CD4-positive, alpha-beta T cell (primary cell): ENCODE results near the gene STMN3. TPM values are rescaled to one million over a fixed set of nuclear protein-coding genes. Genes with fewer than 3 reads are reported as not detected.
"Not testable (repeated sequence)": the region's sequence is repeated elsewhere in the genome, so short reads cannot be mapped to it uniquely, and the experiment has no call there.

Experiments
- ATAC-seq: fragments of 200-7000 bp; cut with Tn5 transposase; one replicate; pipeline ENCODE4 v1.10.0; 2022; ENCODE audit warnings: mild to moderate bottlenecking; ENCODE audit not compliant: poor library complexity
- CTCF ChIA-PET: fragments of 350-600 bp; sonication (Branson Sonifier 250); formaldehyde crosslinking; loops from one replicate; lab custom pipeline; 2021; ENCODE audit warnings: antibody characterized with exemption, inconsistent platforms; lab: Charles Lee
- POLR2A ChIA-PET: fragments of 350-600 bp; sonication (Branson Sonifier 250); formaldehyde crosslinking; loops from one replicate; lab custom pipeline; 2021; ENCODE audit warnings: antibody characterized with exemption, inconsistent platforms; lab: Charles Lee
- DNase-seq, 14 experiments: peaks; one replicate each; pipeline ENCODE4 v3.0.0-alpha.2; 2013 to 2020; ENCODE audit warnings: mixed read lengths in 2 of 14
- H3K27ac ChIP-seq, 2 donors: one replicate each; pipeline versions ENCODE4 v1.5.1 to v1.7.0; 2013; ENCODE audit warnings: low read length in 2 of 2, low read depth in 1 of 2, mild to moderate bottlenecking in 1 of 2
- H3K27me3 ChIP-seq, 2 experiments: 1 replicate in 1 of 2; 2 replicates in 1 of 2; pipeline versions ENCODE4 v1.6.1 to v1.7.0; 2013; ENCODE audit warnings: low read length in 2 of 2, control low read depth in 1 of 2, mild to moderate bottlenecking in 1 of 2, moderate library complexity in 1 of 2; ENCODE audit not compliant: insufficient read depth in 2 of 2, control insufficient read depth in 1 of 2
- H3K36me3 ChIP-seq: one replicate; pipeline ENCODE4 v1.6.1; 2013; ENCODE audit warnings: low read length, control low read depth; ENCODE audit not compliant: insufficient read depth
- H3K4me1 ChIP-seq: one replicate; pipeline ENCODE4 v1.6.1; 2013; ENCODE audit warnings: low read length, control low read depth; ENCODE audit not compliant: insufficient read depth
- H3K4me3 ChIP-seq: one replicate; pipeline ENCODE4 v1.5.1; 2013; ENCODE audit warnings: mild to moderate bottlenecking, low read length, moderate library complexity
- H3K9me3 ChIP-seq, 2 experiments: 1 replicate in 1 of 2; 2 replicates in 1 of 2; pipeline versions ENCODE4 v1.6.1 to v1.7.0; 2013; ENCODE audit warnings: low read length in 2 of 2, mild to moderate bottlenecking in 2 of 2, control low read depth in 1 of 2, moderate library complexity in 1 of 2; ENCODE audit not compliant: control insufficient read depth in 1 of 2, insufficient read depth in 1 of 2
- H3K27ac Mint-ChIP-seq: one replicate; pipeline ENCODE4 v1.8.0; 2020; ENCODE audit warnings: mixed read lengths
- H3K27me3 Mint-ChIP-seq: one replicate; pipeline ENCODE4 v1.8.0; 2021; ENCODE audit warnings: mixed read lengths
- H3K36me3 Mint-ChIP-seq: one replicate; pipeline ENCODE4 v1.8.0; 2021; ENCODE audit warnings: low read depth, mixed read lengths
- H3K4me1 Mint-ChIP-seq: one replicate; pipeline ENCODE4 v1.8.0; 2021; ENCODE audit warnings: low read depth, mixed read lengths
- H3K4me3 Mint-ChIP-seq: one replicate; pipeline ENCODE4 v1.8.0; 2020; ENCODE audit warnings: mild to moderate bottlenecking, mixed read lengths
- H3K9me3 Mint-ChIP-seq: one replicate; pipeline ENCODE4 v1.8.0; 2020; ENCODE audit warnings: mixed read lengths
- CTCF ChIP-seq: fragments of 200-600 bp; IDR thresholded peaks from one replicate; pipeline ENCODE4 v1.8.0; 2022; ENCODE audit warnings: antibody characterized with exemption, mild to moderate bottlenecking
- intact Hi-C, 2 experiments: fragments of 100-400 bp; cut with DNase I in 1 of 2; cut with micrococcal nuclease in 1 of 2; formaldehyde crosslinking; loops; one replicate each; pipeline versions ENCODE4 v1.15.1 to v1.9.0; 2023 to 2025; cut with DNase I, micrococcal nuclease
- total RNA-seq, 174 experiments: library from RNA in 2 of 174; stranded (reverse) in 2 of 174; gene quantifications; one replicate each; pipeline ENCODE4 v1.2.3 and lab custom pipeline; 2021 to 2026

Gene STMN3
- total RNA-seq, 2 experiments from 2014 or later, result 122 to 127 TPM

GRCh38 chr20:63636752-63637628 lies 16.2 kb downstream of the STMN3 start:
- no peak for TF ChIP-seq CTCF
- Histone ChIP-seq H3K27me3 (no peaks in the 10 kb centered on the region), H3K4me1 (peaks cover 81% of the 10 kb centered on the region), H3K9me3 (no peaks in the 10 kb centered on the region), H3K27ac (peak overlapping the region; percentile 53 to 66), H3K36me3 (no peaks in the 10 kb centered on the region), H3K4me3 (no peak overlapping the region)
- Mint-ChIP-seq H3K4me3 (peak overlapping the region; percentile 65), H3K27me3 (peaks cover 3% of the 10 kb centered on the region), H3K9me3 (no peaks in the 10 kb centered on the region), H3K36me3 (peaks cover 34% of the 10 kb centered on the region), H3K27ac (peak overlapping the region; percentile 98), H3K4me1 (peaks cover 62% of the 10 kb centered on the region)
- CTCF ChIA-PET, result interaction anchor here (2.3 kb wide), 1 partner anchor 99 kb away, joined by 11 read pairs; the partner anchor contains the start of gene PTK6
- intact Hi-C loops, result loop anchor here in 1 of 2 experiments (5.0 kb wide), 1 partner anchor 100 kb away; the partner anchor contains the start of gene PTK6
- POLR2A ChIA-PET, result interaction anchor here (1.4 to 8.9 kb wide), 3 partner anchors 10 to 71 kb away, joined by 3 to 449 read pairs (median 9); partner anchors contain the start of genes ARFRP1, GMEB2, RTEL1 and ZGPAT
- DNase-seq (peak in 2 of 14 experiments; percentile 6 to 14), ATAC-seq (no peak)

DNA sequence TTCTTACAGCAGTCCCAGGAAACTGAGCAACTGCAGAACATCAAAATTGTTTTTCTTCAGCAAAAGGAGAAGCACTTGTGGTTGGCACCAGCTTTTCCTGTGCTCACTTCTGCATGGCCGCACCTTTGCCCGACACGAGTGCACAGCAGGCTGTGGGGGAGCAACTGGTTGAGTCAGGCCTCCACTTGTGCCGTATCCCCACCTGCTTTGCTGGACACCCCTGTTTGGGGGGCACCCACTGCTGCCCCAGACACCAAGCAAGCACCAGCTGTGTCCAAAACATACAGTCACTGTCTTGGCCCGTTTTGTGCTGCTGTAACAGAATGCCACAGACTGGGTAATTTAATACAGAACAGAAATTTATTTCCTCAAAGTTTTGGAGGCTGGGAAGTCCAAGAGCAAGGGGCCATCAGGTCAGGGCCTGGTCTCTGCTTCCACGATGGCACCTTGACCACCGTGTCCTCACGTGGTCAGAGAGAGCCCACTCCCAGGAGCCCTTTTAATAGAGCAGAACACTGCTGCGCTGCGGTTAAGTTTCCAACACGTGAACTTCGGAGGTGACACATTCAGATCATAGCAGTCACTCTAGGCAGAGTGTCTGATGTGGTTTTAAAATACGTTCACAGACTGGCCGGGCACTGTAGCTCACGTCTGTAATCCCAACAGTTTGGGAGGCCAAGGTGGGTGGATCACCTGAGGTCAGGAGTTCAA lies 17.6 kb downstream of the STMN3 start:
- peak overlapping the region; percentile 100 for H3K27ac Mint-ChIP-seq
- ATAC-seq, result peak; percentile 57
- no peak for TF ChIP-seq CTCF
- H3K9me3 Mint-ChIP-seq, result no peaks in the 10 kb centered on the region
- Histone ChIP-seq H3K27ac (peak overlapping the region; percentile 77 to 85), H3K27me3 (no peaks in the 10 kb centered on the region), H3K4me3 (peak overlapping the region; percentile 40), H3K4me1 (peaks cover 93% of the 10 kb centered on the region), H3K9me3 (no peaks in the 10 kb centered on the region), H3K36me3 (no peaks in the 10 kb centered on the region)
- POLR2A ChIA-PET, result interaction anchor here (0.9 to 8.9 kb wide), 17 partner anchors 9 to 443 kb away, joined by 3 to 449 read pairs (median 5); partner anchors contain the start of genes GMEB2, HELZ2, LIME1 and PTK6
- CTCF ChIA-PET, result interaction anchor here (1.2 to 1.6 kb wide), 2 partner anchors 8 to 98 kb away, joined by 5 to 6 read pairs; partner anchors contain the start of gene GMEB2
- H3K27me3 Mint-ChIP-seq, result no peaks in the 10 kb centered on the region
- intact Hi-C loops, result loop anchor here in 1 of 2 experiments (1.0 to 5.0 kb wide), 2 partner anchors 8 to 98 kb away; partner anchors contain the start of genes GMEB2 and PTK6
- H3K36me3 Mint-ChIP-seq, result peaks cover 31% of the 10 kb centered on the region
- DNase-seq, result peak; percentile 66 to 93 (median 76)
- H3K4me1 Mint-ChIP-seq, result peaks cover 62% of the 10 kb centered on the region
- H3K4me3 Mint-ChIP-seq, result peak overlapping the region; percentile 88

DNA sequence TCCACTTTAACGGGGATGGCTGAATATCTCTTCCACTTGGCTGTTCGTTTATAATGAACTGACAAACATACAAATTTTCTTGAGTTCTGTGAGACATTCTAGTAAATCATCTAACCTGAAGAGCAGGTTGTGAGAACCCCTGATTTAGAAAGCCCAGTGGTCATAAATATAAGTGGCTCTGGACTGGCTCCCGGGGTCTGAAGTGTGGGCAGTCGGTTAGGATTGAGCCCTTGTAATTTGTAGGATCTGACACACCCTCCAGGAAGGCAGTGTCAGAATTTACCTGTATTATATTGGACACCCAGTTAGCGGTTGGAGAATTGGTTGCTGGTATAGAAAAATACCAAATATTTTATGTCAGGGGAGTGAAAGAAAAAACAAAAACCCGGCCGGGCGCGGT lies 19.5 kb downstream of the STMN3 start:
- Histone ChIP-seq H3K27ac (peak overlapping the region in 1 of 2 donors; percentile 38), H3K4me1 (peaks cover 95% of the 10 kb centered on the region), H3K36me3 (peaks cover 3% of the 10 kb centered on the region), H3K4me3 (no peak overlapping the region), H3K27me3 (no peaks in the 10 kb centered on the region), H3K9me3 (no peaks in the 10 kb centered on the region)
- POLR2A ChIA-PET, result interaction anchor here (1.0 kb wide), 1 partner anchor 263 kb away, joined by 3 read pairs; no protein-coding TSS in a partner anchor
- Mint-ChIP-seq H3K4me1 (peaks cover 60% of the 10 kb centered on the region), H3K27ac (peak overlapping the region; percentile 100), H3K9me3 (no peaks in the 10 kb centered on the region), H3K4me3 (peak overlapping the region; percentile 57), H3K36me3 (peaks cover 30% of the 10 kb centered on the region), H3K27me3 (no peaks in the 10 kb centered on the region)
- no peak for TF ChIP-seq CTCF
- intact Hi-C loops, result no loop called here
- DNase-seq, result no peak
- CTCF ChIA-PET, result no interaction called here
- no peak for ATAC-seq

GRCh38 chr20:63631426-63631825 lies 21.8 kb downstream of the STMN3 start:
- H3K4me3 ChIP-seq, H3K9me3 ChIP-seq, H3K36me3 ChIP-seq, H3K27me3 Mint-ChIP-seq, H3K4me3 Mint-ChIP-seq, intact Hi-C loops, ATAC-seq, H3K27ac ChIP-seq, H3K27me3 ChIP-seq, H3K9me3 Mint-ChIP-seq: not testable (repeated sequence)
- ChIA-PET CTCF (interaction anchor here (1.6 kb wide), 1 partner anchor 11 kb away, joined by 6 read pairs; no protein-coding TSS in a partner anchor), POLR2A (interaction anchor here (0.8 to 13.6 kb wide), 5 partner anchors 7 to 110 kb away, joined by 3 to 449 read pairs (median 3); partner anchors contain the start of gene SLC2A4RG)
- Mint-ChIP-seq H3K36me3 (peaks cover 35% of the 10 kb centered on the region), H3K27ac (peak overlapping the region; percentile 79), H3K4me1 (peaks cover 52% of the 10 kb centered on the region)
- peaks cover 81% of the 10 kb centered on the region for H3K4me1 ChIP-seq
- DNase-seq, result peak in 1 of 14 experiments; percentile 0
